Urinary bladder (tissue), 4 donors: ENCODE results near the gene CHMP1A. TPM values are rescaled to one million over a fixed set of nuclear protein-coding genes. Genes with fewer than 3 reads are reported as not detected.
A peak's percentile ranks its signal among the peaks of the same experiment; 100 is the strongest.

Source experiments
- DNase-seq: peaks from one replicate; pipeline ENCODE4 v3.0.0-alpha.2; 2015; ENCODE audit errors: extremely low spot score
- H3K27ac ChIP-seq: one replicate; pipeline ENCODE4 v1.5.1; 2013; ENCODE audit warnings: low read depth, mild to moderate bottlenecking, moderate library complexity
- H3K36me3 ChIP-seq: one replicate; pipeline ENCODE4 v1.6.1; 2013; ENCODE audit warnings: mild to moderate bottlenecking, moderate library complexity; ENCODE audit not compliant: insufficient read depth
- H3K4me1 ChIP-seq: one replicate; pipeline ENCODE4 v1.6.1; 2013; ENCODE audit warnings: mild to moderate bottlenecking, moderate library complexity; ENCODE audit not compliant: insufficient read depth
- H3K4me3 ChIP-seq: one replicate; pipeline ENCODE4 v1.5.1; 2013; ENCODE audit warnings: low read depth, low read length
- WGBS: extraction: QIAGEN DNeasy Blood & Tissue Kit; methylation state at CpG from one replicate; pipeline ENCODE4 v1.1.7; 2013; 5-methylcytosine and 5-hydroxymethylcytosine counted together
- polyA plus RNA-seq: library from polyadenylated mRNA; stranded (reverse); fragments of 200-250 nt; gene quantifications from one replicate; pipeline ENCODE4 v1.2.3, GENCODE V29; 2013
- total RNA-seq: library from RNA; depleted of rRNA; stranded (reverse); fragments of >200 nt; gene quantifications from one replicate; pipeline ENCODE4 v1.2.3, GENCODE V29; 2014
- donor health status: healthy with polysubstance abuse.
- donor health status: healthy.

CHMP1A gene
- total and polyA plus RNA-seq, 2 donors = 27.9 to 85.7 TPM

DNA sequence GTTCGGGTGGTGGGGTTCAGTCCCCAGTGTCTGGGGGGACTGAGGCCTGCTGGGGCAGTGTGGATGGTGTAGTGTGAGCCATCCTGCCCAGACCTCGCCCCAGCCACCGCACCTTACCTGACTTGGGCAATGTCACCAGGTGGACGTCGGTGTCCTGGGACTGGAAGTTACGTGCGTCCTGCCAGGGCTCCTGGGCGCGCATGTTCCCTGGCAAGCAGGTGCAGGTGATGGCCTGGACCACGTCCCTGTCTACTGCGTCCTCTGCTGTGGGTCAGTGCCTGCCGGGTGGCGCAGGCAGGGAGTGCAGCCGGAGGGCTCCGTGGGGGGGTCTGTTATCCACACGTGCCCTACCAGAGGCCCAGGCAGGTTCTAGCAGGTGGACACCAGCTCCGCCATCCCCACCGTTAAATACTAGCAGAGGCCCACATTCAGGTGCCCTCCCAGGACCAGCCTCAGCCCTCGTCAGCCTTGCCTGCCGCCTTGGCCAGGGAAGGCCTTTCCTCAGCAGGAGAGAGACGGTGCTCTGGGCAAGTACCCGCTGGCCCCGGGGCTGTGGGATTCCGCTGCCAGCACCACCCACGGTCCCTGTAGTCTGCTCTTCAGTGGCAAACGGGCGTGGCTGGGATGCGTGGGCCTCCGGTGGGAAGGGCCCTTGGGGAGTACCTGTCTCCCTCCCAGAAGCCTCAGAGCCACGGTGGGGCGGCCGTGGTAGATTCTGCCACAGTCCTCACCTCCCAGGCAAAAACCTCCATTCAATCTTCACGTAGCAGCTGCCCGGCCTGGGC, 52.1 kb downstream of the CHMP1A start:
- no peak for DNase-seq
- H3K36me3 ChIP-seq = no peaks in the 10 kb centered on the region
- H3K4me1 ChIP-seq = no peaks in the 10 kb centered on the region
- H3K27ac ChIP-seq = no peak overlapping the region
- no peak overlapping the region for H3K4me3 ChIP-seq
- WGBS = 87% methylated on average over 34 of the region's 34 CpGs

DNA sequence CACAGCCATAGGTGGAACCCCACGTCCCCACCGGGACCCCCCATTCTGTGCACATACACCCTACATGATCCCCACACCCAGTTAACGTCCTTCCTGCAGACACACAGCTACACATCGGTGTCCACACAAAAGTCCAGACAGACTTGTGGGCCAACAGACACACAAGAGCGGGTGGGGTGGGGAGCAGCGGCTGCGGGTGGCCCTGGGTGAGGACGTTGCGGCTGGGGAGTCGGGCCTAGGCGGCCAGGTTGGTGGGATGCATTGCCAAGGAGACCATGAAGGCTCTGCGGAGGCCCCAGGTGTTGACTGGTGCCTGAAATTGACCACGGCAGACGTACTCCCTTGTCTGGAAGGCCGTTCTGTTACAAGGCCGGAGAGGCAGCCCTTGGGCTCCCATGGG, 52.7 kb downstream of the CHMP1A start:
- no peak for DNase-seq
- WGBS = 86% methylated on average over 16 of the region's 16 CpGs
- no peak overlapping the region for H3K27ac ChIP-seq
- no peak overlapping the region for H3K4me3 ChIP-seq
- H3K36me3 ChIP-seq = no peaks in the 10 kb centered on the region
- no peaks in the 10 kb centered on the region for H3K4me1 ChIP-seq

DNA sequence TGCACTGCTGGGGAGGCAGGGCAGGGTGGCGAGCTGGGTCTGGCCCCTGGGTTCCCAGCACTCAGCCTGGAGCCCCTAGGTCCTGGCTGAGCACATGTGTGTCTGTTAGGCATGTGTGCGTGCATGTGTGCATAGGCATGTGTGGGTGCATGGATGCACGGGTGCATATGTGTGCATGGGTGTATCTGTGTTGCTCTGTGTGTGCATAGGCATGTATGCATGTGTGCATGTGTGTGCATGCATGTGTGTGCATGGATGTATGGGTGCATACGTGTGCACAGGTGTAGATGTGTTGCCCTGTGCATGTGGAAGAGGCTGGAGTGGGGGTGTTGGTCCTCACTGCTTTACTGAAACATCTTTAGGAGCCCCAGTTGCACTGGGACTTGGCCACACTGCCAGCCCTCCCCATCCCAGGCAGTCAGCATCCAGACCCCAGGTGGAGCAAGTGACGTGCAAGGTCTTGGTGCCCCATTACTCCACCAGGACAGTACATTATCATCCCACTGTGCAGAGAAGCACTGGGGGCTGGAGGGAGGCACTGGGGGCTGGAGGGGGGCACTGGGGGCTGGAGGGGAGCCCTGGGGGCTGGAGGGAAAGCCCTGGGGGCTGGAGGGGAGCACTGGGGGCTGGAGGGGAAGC, 54.4 kb downstream of the CHMP1A start:
- H3K4me1 ChIP-seq = no peaks in the 10 kb centered on the region
- H3K4me3 ChIP-seq = no peak overlapping the region
- H3K27ac ChIP-seq = no peak overlapping the region
- H3K36me3 ChIP-seq = no peaks in the 10 kb centered on the region
- 66% methylated on average over 5 of the region's 5 CpGs for WGBS
- no peak for DNase-seq

DNA sequence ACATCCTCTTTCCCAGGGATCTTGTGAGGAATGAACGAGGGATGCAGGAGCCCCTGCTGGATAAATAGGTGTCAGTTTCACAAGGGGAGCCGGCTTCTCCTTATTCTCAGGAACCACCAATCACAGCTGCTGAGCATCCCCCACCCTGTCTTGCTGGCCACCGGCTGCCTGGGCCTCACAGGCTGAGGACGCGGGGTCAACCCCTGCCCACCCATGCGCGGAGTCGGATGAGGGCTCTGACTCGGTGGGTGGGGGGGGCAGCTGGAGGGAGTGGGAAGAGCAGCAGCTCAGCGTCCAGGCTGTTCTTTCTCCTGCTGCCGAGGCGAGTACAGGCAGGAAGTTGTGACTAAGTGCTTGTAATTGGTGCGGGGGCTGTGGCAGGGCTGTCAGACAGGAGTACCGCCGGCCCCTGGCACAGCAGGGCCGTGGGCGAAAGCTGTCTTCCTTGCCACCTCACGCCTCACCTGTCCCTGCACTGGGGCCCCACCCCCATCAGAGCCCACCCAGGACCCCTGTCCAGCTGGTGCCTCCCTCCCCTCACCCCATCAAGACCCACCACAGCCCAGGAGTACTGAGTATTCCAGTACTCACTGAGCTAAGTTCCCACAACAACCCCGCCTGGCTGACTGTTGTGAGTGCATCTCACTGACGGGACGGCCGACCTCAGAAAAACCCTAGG, 55.1 kb downstream of the CHMP1A start:
- WGBS = 5% methylated on average over 22 of the region's 22 CpGs
- DNase-seq = peak; percentile 40
- Histone ChIP-seq H3K36me3 (no peaks in the 10 kb centered on the region), H3K27ac (no peak overlapping the region), H3K4me1 (no peaks in the 10 kb centered on the region), H3K4me3 (no peak overlapping the region)

DNA sequence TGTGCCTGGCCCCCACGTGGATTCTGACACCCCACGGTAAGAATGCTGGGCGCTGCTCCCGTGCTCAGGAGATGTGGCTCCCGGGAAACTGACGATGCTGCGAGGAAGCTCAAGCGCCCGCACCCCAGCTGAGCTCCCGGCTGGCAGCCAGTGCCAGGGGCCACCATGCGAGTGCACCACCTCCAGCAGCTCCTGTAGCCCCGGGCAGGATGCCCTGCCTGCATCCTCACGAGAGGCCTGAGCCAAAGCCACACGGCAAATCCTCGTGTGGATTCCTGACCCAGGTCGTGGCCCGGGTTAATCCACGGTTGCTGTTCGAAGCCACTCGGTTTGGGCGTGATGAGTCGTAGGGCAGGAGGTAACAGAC, 55.6 kb downstream of the CHMP1A start:
- WGBS = 51% methylated on average over 22 of the region's 22 CpGs
- DNase-seq = no peak
- Histone ChIP-seq H3K27ac (no peak overlapping the region), H3K36me3 (no peaks in the 10 kb centered on the region), H3K4me1 (no peaks in the 10 kb centered on the region), H3K4me3 (no peak overlapping the region)

DNA sequence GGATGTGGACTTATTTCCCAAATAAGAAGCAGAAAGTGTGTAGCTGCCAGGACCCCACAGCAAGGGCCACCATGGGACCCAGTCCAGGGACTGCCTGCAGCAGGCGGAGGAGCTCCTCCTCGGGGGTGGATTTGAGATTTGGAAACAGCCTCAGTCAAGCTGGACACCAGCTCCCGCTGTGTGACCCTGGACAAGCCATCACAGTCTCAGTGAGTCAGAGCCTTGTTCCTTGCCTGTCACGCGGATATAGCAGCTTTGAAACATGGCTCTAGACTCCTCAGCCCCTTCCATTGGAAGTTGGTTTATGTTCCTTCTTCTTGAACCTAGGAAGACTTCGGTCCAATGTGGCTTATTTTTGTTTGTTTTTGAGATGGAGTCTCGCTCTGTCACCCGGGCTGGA, 56.6 kb downstream of the CHMP1A start:
- Histone ChIP-seq H3K4me3 (no peak overlapping the region), H3K27ac (no peak overlapping the region), H3K36me3 (no peaks in the 10 kb centered on the region), H3K4me1 (no peaks in the 10 kb centered on the region)
- 73% methylated on average over 8 of the region's 8 CpGs for WGBS
- DNase-seq = no peak

DNA sequence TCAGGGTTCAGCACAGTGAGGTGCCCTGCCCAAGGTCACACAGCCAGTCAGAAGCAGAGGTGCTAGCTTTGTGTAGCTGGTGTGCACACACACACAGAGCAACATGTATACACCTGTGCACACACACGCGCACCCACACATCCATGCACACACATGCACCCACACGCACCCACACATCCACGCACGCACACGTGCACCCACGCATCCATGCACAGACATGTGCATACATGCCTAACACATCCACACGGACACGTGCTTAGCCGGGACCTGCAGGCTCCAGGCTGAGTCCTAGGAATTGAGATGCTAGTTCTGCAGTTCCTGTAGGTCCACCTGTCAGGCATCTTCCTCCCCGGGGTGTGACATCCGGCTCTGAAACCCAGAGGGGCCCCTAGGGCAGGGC, 57.1 kb downstream of the CHMP1A start:
- DNase-seq = no peak
- WGBS = 79% methylated on average over 12 of the region's 12 CpGs
- H3K4me1 ChIP-seq = no peaks in the 10 kb centered on the region
- no peak overlapping the region for H3K4me3 ChIP-seq
- no peaks in the 10 kb centered on the region for H3K36me3 ChIP-seq
- no peak overlapping the region for H3K27ac ChIP-seq

DNA sequence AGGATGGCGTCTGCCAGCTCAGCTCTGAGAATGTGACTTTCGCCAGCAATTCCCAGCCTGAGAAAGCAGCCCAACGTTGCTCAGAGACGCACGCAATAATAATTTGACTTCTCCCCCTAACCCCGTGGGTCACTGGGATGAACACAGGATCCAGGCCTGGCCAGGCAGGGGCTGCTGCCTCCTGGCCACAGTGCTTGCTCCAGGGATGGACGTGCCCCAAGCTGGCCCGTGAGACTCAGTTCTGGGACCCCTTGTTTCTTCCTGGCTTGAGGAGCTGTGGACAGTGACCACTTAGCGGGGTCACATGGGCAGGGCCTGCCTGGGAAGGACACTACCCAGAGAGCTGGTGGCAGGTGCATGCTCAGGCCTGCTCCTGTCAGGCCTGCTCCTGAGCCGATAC, 57.6 kb downstream of the CHMP1A start:
- Histone ChIP-seq H3K4me3 (no peak overlapping the region), H3K36me3 (no peaks in the 10 kb centered on the region), H3K4me1 (no peaks in the 10 kb centered on the region), H3K27ac (no peak overlapping the region)
- DNase-seq = no peak
- 76% methylated on average over 10 of the region's 10 CpGs for WGBS

DNA sequence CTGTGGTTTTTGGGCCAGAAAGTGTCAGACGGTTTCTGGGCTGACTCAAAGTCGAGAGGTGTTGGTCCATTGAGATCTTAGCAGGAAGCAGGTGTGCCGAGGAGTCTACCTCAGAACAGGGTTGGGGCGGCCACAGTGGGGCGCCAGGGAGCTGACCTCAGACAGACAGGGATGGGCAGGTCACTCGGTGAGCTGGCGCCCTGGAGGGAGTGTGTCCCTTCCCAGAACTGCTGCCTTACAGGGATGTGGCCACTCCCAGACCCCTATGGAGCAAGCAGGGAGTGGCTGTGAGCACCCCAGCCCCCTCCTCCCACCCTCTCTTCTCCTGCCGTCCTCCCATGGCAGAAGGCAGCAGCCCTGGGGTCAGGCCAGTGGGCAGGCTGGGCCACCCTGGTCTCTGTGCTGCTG, 58.1 kb downstream of the CHMP1A start:
- H3K36me3 ChIP-seq = no peaks in the 10 kb centered on the region
- H3K4me1 ChIP-seq = no peaks in the 10 kb centered on the region
- WGBS = 38% methylated on average over 8 of the region's 8 CpGs
- DNase-seq = no peak
- H3K27ac ChIP-seq = no peak overlapping the region
- no peak overlapping the region for H3K4me3 ChIP-seq

DNA sequence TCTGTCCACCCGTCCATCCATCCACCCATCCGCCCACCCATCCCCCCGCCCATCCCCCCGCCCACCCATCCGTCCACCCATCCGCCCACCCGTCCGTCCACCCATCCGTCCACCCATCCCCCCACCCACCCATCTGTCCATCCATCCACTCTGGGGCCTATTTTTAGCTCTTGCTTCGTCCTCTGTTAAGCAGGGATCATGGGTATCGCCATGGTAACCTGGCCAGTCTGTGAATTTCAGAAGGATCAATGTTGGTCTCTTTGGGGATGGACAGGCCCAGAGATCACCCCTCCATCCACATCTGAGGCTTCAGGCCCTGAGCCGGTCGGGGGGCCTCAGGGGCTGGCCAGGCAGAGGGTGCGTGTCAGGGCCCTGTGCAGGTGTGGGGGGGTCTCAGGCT, 59.3 kb downstream of the CHMP1A start:
- Histone ChIP-seq H3K27ac (no peak overlapping the region), H3K4me3 (no peak overlapping the region), H3K4me1 (no peaks in the 10 kb centered on the region), H3K36me3 (no peaks in the 10 kb centered on the region)
- DNase-seq = no peak
- WGBS = 75% methylated on average over 14 of the region's 14 CpGs

DNA sequence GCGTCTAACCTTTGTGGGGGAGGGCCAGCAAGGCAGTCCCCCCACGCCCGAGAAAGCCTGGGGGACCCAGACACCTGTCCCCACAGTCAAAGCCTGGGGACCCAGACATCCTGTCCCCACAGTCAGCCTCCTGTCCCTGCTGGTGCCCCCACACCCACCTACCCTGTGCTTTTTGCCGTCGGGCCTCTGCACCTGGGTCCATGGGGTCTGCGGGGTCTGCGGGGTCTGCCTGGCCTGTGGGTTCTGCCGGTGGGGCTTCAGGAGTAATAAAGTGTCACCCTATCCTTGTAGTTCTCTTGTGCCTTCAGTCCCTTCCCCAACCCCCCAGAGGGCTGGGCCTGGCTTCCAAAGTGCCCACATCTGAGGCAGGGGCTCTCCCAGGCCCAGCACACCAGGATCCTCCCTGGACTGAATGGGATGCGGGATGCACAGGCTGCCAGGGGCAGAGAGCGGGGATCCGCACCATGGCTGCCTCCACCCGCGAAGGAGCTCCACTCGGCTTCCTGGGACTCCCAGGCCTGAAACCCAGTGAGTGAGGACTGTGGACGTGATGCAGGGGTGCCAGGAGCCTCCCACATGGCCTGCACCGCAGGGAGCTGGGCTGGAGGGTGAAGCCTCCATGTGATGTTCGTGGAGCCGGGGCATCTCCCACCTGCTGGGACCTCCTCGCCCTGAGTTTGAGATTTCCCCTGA, 60.4 kb downstream of the CHMP1A start:
- H3K4me3 ChIP-seq = no peak overlapping the region
- WGBS = 85% methylated on average over 19 of the region's 19 CpGs
- no peak for DNase-seq
- H3K27ac ChIP-seq = no peak overlapping the region
- H3K4me1 ChIP-seq = no peaks in the 10 kb centered on the region
- no peaks in the 10 kb centered on the region for H3K36me3 ChIP-seq

DNA sequence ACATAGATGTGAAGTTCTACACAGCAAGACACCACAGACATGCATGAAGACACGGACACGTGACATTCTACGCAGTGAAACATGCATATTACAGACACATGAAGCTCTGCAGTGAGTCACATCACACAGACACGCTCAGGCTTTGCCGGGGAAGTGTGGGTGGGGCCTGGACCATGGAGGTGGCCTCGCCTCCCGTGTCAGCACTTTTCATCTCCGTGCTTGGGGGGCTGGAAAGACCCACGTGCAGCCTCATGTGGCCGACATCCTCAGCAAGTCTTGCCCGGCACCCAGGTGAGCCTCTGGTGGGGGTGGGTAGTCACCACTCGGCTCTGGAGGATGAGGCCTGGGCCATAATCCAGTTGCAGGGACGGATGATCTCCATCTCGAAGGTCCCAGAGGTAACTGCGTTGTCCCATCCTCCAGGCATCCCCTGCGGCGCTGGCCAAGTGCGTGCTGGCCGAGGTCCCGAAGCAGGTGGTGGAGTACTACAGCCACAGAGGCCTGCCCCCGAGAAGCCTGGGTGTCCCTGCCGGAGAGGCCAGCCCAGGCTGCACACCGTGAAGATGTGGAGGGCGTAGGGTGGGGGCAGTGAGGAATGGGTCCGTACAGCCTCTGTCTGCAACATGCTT, 61.3 kb downstream of the CHMP1A start:
- no peak overlapping the region for H3K27ac ChIP-seq
- no peak overlapping the region for H3K4me3 ChIP-seq
- 82% methylated on average over 25 of the region's 25 CpGs for WGBS
- no peaks in the 10 kb centered on the region for H3K4me1 ChIP-seq
- H3K36me3 ChIP-seq = no peaks in the 10 kb centered on the region
- no peak for DNase-seq

DNA sequence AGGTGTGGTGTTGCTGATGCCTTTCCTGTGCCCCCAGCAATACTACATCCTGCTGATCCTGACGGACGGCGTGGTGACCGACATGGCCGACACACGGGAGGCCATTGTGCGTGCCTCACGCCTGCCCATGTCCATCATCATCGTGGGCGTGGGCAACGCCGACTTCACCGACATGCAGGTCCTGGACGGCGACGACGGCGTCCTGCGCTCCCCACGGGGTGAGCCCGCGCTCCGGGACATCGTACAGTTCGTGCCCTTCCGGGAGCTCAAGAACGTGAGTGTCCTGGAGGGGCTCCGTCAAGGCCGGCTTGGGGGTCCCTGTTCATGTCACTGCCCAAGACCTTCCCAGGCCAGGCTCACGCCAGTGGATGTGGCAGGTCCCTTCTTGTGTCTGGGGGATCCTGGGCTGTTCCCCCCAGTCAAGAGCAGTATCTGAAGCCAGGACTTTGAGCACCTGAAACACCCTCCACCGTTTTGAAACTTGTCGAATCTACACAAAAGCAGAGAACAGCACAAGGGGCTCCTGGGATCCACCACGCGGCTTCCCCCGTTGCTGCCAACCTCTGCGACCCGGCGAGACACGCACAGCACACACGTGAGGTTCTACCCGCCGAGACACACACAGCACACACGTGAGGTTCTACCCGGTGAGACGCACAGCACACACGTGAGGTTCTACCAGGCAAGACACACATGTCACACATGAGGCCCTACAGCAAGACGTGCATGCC, 62.0 kb downstream of the CHMP1A start:
- no peaks in the 10 kb centered on the region for H3K36me3 ChIP-seq
- no peak overlapping the region for H3K4me3 ChIP-seq
- 94% methylated on average over 47 of the region's 47 CpGs for WGBS
- H3K4me1 ChIP-seq = no peaks in the 10 kb centered on the region
- no peak for DNase-seq
- no peak overlapping the region for H3K27ac ChIP-seq
